ENCODE data around the gene ZBTB42. TPM values are rescaled to one million over a fixed set of nuclear protein-coding genes. Genes with fewer than 3 reads are reported as not detected.

Gene ZBTB42
- total RNA-seq, 4 donors from 2014 or later = 2.4 to 20.8 (median 12.5) TPM

GRCh38 chr14:104775073-104775489 lies 25.8 kb upstream of the ZBTB42 start:
- Histone ChIP-seq H3K4me1 (no peaks in the 10 kb centered on the region), H3K27me3 (no peaks in the 10 kb centered on the region), H3K4me3 (no peak overlapping the region), H3K36me3 (peaks cover 0 to 41% of the 10 kb centered on the region in 2 donors), H3K9me3 (no peaks in the 10 kb centered on the region), H3K27ac (no peak overlapping the region)
- intact Hi-C loops (cut with DNase I; ENCODE audit: low total_unique reads) (no loop called here), in situ Hi-C loops (cut with MboI; ENCODE audit: low sequenced_read_pairs in 4 of 4) (no loop called here)
- no peak for TF ChIP-seq POLR2A (IDR thresholded peaks at IDR 0.05)
- TF ChIP-seq CTCF (IDR thresholded peaks at IDR 0.05 in 4 of 5, conservative IDR thresholded peaks at IDR 0.05 in 1 of 5) = no peak
- DNase-seq (no peak), ATAC-seq (no peak)

GRCh38 chr14:104776481-104776880 lies 24.4 kb upstream of the ZBTB42 start:
- no peak for ATAC-seq
- intact Hi-C loops (cut with DNase I; ENCODE audit: low total_unique reads) (no loop called here), in situ Hi-C loops (cut with MboI; ENCODE audit: low sequenced_read_pairs in 4 of 4) (no loop called here)
- H3K27ac ChIP-seq = no peak overlapping the region
- H3K27me3 ChIP-seq = no peaks in the 10 kb centered on the region
- no peak for DNase-seq
- H3K4me1 ChIP-seq = no peaks in the 10 kb centered on the region
- H3K9me3 ChIP-seq = no peaks in the 10 kb centered on the region
- TF ChIP-seq CTCF (IDR thresholded peaks at IDR 0.05 in 4 of 5, conservative IDR thresholded peaks at IDR 0.05 in 1 of 5) (no peak), POLR2A (IDR thresholded peaks at IDR 0.05) (no peak)
- no peak overlapping the region for H3K4me3 ChIP-seq
- peaks cover 0 to 31% of the 10 kb centered on the region in 2 donors for H3K36me3 ChIP-seq

- no peak overlapping the region for H3K27ac ChIP-seq
- intact Hi-C loops (cut with DNase I; ENCODE audit: low total_unique reads) = no loop called here
- no peak for TF ChIP-seq CTCF (IDR thresholded peaks at IDR 0.05 in 4 of 5, conservative IDR thresholded peaks at IDR 0.05 in 1 of 5)
- no peak for TF ChIP-seq POLR2A (IDR thresholded peaks at IDR 0.05)
Observed at GRCh38 chr14:104776961-104777807, 23.7 kb upstream of the ZBTB42 start.

GRCh38 chr14:104777808-104778249 lies 23.1 kb upstream of the ZBTB42 start:
- no peak overlapping the region for H3K27ac ChIP-seq
- H3K36me3 ChIP-seq = peaks cover 0 to 19% of the 10 kb centered on the region in 2 donors
- intact Hi-C loops (cut with DNase I; ENCODE audit: low total_unique reads) = no loop called here
- DNase-seq (no peak), ATAC-seq (no peak)
- no peaks in the 10 kb centered on the region for H3K27me3 ChIP-seq
- H3K9me3 ChIP-seq = no peaks in the 10 kb centered on the region
- no peak overlapping the region for H3K4me3 ChIP-seq
- TF ChIP-seq CTCF (IDR thresholded peaks at IDR 0.05 in 4 of 5, conservative IDR thresholded peaks at IDR 0.05 in 1 of 5) = no peak
- TF ChIP-seq POLR2A (IDR thresholded peaks at IDR 0.05) = no peak
- no peaks in the 10 kb centered on the region for H3K4me1 ChIP-seq
- in situ Hi-C loops (cut with MboI; ENCODE audit: low sequenced_read_pairs in 4 of 4) = no loop called here

More at GRCh38 chr14:104776961-104777807, 23.7 kb upstream of the ZBTB42 start:
- Histone ChIP-seq H3K4me3 (no peak overlapping the region), H3K27me3 (no peaks in the 10 kb centered on the region), H3K9me3 (no peaks in the 10 kb centered on the region), H3K36me3 (peaks cover 0 to 25% of the 10 kb centered on the region in 2 donors), H3K4me1 (no peaks in the 10 kb centered on the region)
- DNase-seq (no peak), ATAC-seq (no peak)
- in situ Hi-C loops (cut with MboI; ENCODE audit: low sequenced_read_pairs in 4 of 4) = no loop called here
